HCT116 (cell line): ENCODE results near the gene AK3. TPM values are rescaled to one million over a fixed set of nuclear protein-coding genes. Genes with fewer than 3 reads are reported as not detected.

Experiments
- ATAC-seq: fragments of 200-7000 bp; cut with Tn5 transposase; 2 replicates; pipeline ENCODE4 v1.9.1; 2020; ENCODE audit warnings: mild to moderate bottlenecking, moderate library complexity
- BruUV-seq: library from RNA; stranded (reverse); fragments of 400-500 nt; replicated peaks from 2 replicates; lab custom pipeline; 2021; lab: Mats Ljungman, UMichigan
- CTCF ChIA-PET: fragments of 300-600 bp; sonication (Branson Sonifier 250); formaldehyde crosslinking; loops from one replicate; lab custom pipeline; 2021; ENCODE audit warnings: antibody characterized with exemption; lab: Charles Lee
- POLR2A ChIA-PET: fragments of 300-600, 350-600 bp; sonication (Branson Sonifier 250); formaldehyde crosslinking; loops from one replicate; lab custom pipeline; 2021; ENCODE audit warnings: antibody characterized with exemption; lab: Charles Lee
- RAD21 ChIA-PET, 2 experiments: fragments of 300-600 bp; sonication (Branson Sonifier 250); formaldehyde crosslinking; loops; one replicate each; lab custom pipeline; 2023; ENCODE audit warnings: low total read pairs in 2 of 2; ENCODE audit not compliant: uncharacterized antibody in 2 of 2, unreplicated experiment in 2 of 2, low non-redundant PET in 1 of 2; lab: Charles Lee
- DNase-seq: peaks from one replicate; pipeline ENCODE4 v3.0.0-alpha.2; 2010; ENCODE audit warnings: low read depth, low spot score
- H2AFZ ChIP-seq: fragments of 200-600 bp; shearing (Covaris generic), sonication (generic); 2 replicates; pipeline ENCODE4 v1.6.1; 2017; ENCODE audit warnings: low read depth, mixed run types, mixed read lengths, antibody characterized with exemption, low read length; ENCODE audit not compliant: poor library complexity, severe bottlenecking
- H3K27ac ChIP-seq: 2 replicates; pipeline ENCODE4 v1.5.1; 2012; ENCODE audit warnings: low read depth, low read length
- H3K27me3 ChIP-seq: fragments of 200-600 bp; sonication (generic); 2 replicates; pipeline ENCODE4 v1.6.1; 2016; ENCODE audit warnings: mixed run types, low read length, mixed read lengths; ENCODE audit not compliant: insufficient read depth
- H3K36me3 ChIP-seq, 2 experiments: fragments of 200-500 bp in 1 of 2; fragments of 200-600 bp in 1 of 2; sonication (Bioruptor generic) in 1 of 2; sonication (generic) in 1 of 2; 2 replicates each; pipeline versions ENCODE4 v1.5.1 to v1.6.1; 2014 to 2016; ENCODE audit warnings: low read length in 2 of 2, inconsistent platforms in 1 of 2, mixed read lengths in 1 of 2, mixed run types in 1 of 2; ENCODE audit not compliant: insufficient read depth in 2 of 2, control insufficient read depth in 1 of 2
- H3K4me1 ChIP-seq, 2 experiments: fragments of 200-600 bp in 1 of 2; sonication (generic) in 1 of 2; 2 replicates each; pipeline versions ENCODE4 v1.5.1 to v1.6.1; 2012 to 2017; ENCODE audit warnings: low read length in 2 of 2, inconsistent platforms in 1 of 2, mild to moderate bottlenecking in 1 of 2, mixed read lengths in 1 of 2, mixed run types in 1 of 2, moderate library complexity in 1 of 2; ENCODE audit not compliant: insufficient read depth in 2 of 2, control insufficient read depth in 1 of 2
- H3K4me2 ChIP-seq: fragments of 200-600 bp; sonication (generic); 2 replicates; pipeline ENCODE4 v1.6.1; 2017; ENCODE audit warnings: mixed run types, low read length, mixed read lengths
- H3K4me3 ChIP-seq, 2 experiments: fragments of 200-600 bp in 1 of 2; sonication (generic) in 1 of 2; replicated peaks in 1 of 2; 2 replicates each; pipeline ENCODE4 v1.5.1; 2011 to 2016; ENCODE audit warnings: low read length in 2 of 2, control low read depth in 1 of 2, low read depth in 1 of 2, mild to moderate bottlenecking in 1 of 2, mixed read lengths in 1 of 2, mixed run types in 1 of 2
- H3K79me2 ChIP-seq: fragments of 200-600 bp; sonication (generic); 2 replicates; pipeline ENCODE4 v1.6.1; 2017; ENCODE audit warnings: mild to moderate bottlenecking, mixed run types, low read length, moderate library complexity, mixed read lengths; ENCODE audit not compliant: insufficient read depth
- H3K9ac ChIP-seq: fragments of 200-600 bp; sonication (generic); 2 replicates; pipeline ENCODE4 v1.6.1; 2016; ENCODE audit warnings: low read length, mixed read lengths
- H3K9me2 ChIP-seq: fragments of 200-600 bp; sonication (generic), shearing (Covaris generic); 2 replicates; pipeline ENCODE4 v1.6.1; 2017; ENCODE audit warnings: mixed run types, mild to moderate bottlenecking, moderate library complexity; ENCODE audit not compliant: insufficient read depth
- H3K9me3 ChIP-seq, 2 experiments: fragments of 200-500 bp in 1 of 2; fragments of 200-600 bp in 1 of 2; sonication (Bioruptor generic) in 1 of 2; sonication (generic) in 1 of 2; 2 replicates each; pipeline ENCODE4 v1.6.1; 2014 to 2017; ENCODE audit warnings: low read length in 2 of 2, mixed read lengths in 2 of 2, inconsistent platforms in 1 of 2, low read depth in 1 of 2, mild to moderate bottlenecking in 1 of 2, mixed run types in 1 of 2, moderate library complexity in 1 of 2; ENCODE audit not compliant: control insufficient read depth in 1 of 2, insufficient read depth in 1 of 2
- H4K20me1 ChIP-seq: fragments of 200-600 bp; sonication (generic), shearing (Covaris generic); 2 replicates; pipeline ENCODE4 v1.6.1; 2017; ENCODE audit warnings: mixed run types, mild to moderate bottlenecking, moderate library complexity; ENCODE audit not compliant: insufficient read depth
- ATF3 ChIP-seq: IDR thresholded peaks from 2 replicates; pipeline ENCODE4 v1.6.1; 2012
- CEBPB ChIP-seq: IDR thresholded peaks from 2 replicates; pipeline ENCODE4 v1.6.1; 2012; ENCODE audit warnings: low read depth
- ELF1 ChIP-seq: IDR thresholded peaks from 2 replicates; pipeline ENCODE4 v1.6.1; 2012; ENCODE audit warnings: low read depth, borderline replicate concordance
- EZH2 ChIP-seq: fragments of 200-600 bp; sonication (generic); IDR thresholded peaks from 2 replicates; pipeline ENCODE4 v1.6.1; 2017; ENCODE audit warnings: antibody characterized with exemption, mixed run types
- POLR2A ChIP-seq: IDR thresholded peaks from 2 replicates; pipeline ENCODE4 v1.7.0; 2011; ENCODE audit warnings: borderline replicate concordance; ENCODE audit not compliant: insufficient read depth, insufficient read length; ENCODE audit errors: extremely low read depth
- POLR2AphosphoS5 ChIP-seq: IDR thresholded peaks from 2 replicates; pipeline ENCODE4 v1.6.1; 2011; ENCODE audit warnings: mild to moderate bottlenecking, low read depth, low read length, moderate library complexity
- RAD21 ChIP-seq: IDR thresholded peaks from 2 replicates; pipeline ENCODE4 v1.6.1; 2012; ENCODE audit warnings: low read depth, mild to moderate bottlenecking
- SP1 ChIP-seq: IDR thresholded peaks from 2 replicates; pipeline ENCODE4 v1.6.1; 2012; ENCODE audit warnings: low read depth
- intact Hi-C: fragments of 100-400 bp; cut with micrococcal nuclease; formaldehyde crosslinking; loops from 2 replicates; pipeline ENCODE4 v1.10.0; 2022
- total RNA-seq: library from RNA; stranded (reverse); gene quantifications from one replicate; pipeline ENCODE4 v1.2.1, GENCODE V29; 2021; ENCODE audit not compliant: unreplicated experiment

Gene AK3
- total RNA-seq, 1 experiment from 2014 or later: 43.0 TPM

GRCh38 chr9:4679268-4680172 is 61.5 kb downstream of the AK3 start, which contains the start of gene CDC37L1 (continued):
- TF ChIP-seq CEBPB (no peak; the same call in 1 of the 2 replicates), SP1 (peak; percentile 77), ELF1 (peak; percentile 49; the same call in 1 of the 2 replicates), POLR2AphosphoS5 (peak; percentile 98), EZH2 (no peak), ATF3 (no peak)

DNA sequence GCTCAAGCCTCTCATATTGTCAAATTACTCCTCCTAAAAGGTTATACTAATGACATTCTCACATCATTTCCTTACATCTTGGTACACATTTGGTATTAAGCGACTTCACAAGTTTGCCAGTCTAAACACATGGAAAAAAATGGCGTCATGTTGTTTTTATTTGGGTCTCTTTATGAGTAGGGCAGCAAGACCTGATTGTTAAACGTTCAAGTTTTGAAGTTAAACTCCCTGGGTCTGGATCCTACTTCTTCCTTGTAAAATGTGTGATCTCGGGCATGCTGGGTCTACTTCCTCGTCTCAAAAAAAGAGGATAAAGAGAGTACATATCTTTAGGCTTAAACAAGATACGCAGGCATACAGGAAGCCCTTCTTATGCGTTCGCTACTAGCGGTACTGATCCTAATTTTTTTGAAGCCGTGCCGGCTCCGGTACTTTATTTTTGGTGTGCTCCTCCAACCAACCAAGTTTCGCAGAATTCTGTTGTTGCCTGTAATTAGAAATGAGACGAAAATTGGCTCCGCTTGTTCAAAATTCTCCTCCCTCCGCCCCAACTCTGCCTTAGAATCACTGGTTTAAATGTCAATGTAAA is 62.2 kb downstream of the AK3 start:
- peak overlapping the region; percentile 71 for H3K9ac ChIP-seq
- peak overlapping the region; percentile 88 for H3K27ac ChIP-seq
- POLR2A ChIA-PET: interaction anchor here (0.7 to 1.0 kb wide), 5 partner anchors 8 to 64 kb away, joined by 3 to 8 read pairs (median 3); partner anchors contain the start of genes AK3 and SPATA6L
- H3K4me2 ChIP-seq: peak overlapping the region; percentile 91
- intact Hi-C loops: no loop called here
- RAD21 ChIA-PET: no interaction called here
- H3K4me3 ChIP-seq: peak overlapping the region; percentile 87 to 88
- H3K27me3 ChIP-seq: no peaks in the 10 kb centered on the region
- peaks cover 38% of the 10 kb centered on the region for H3K79me2 ChIP-seq
- no peaks in the 10 kb centered on the region for H4K20me1 ChIP-seq
- H3K4me1 ChIP-seq: peaks cover 15 to 23% of the 10 kb centered on the region in 2 experiments
- DNase-seq: no peak
- ATAC-seq: peak; percentile 23; the same call in 1 of the 2 replicates
- TSS peak; percentile 91 for BruUV-seq
- H3K9me3 ChIP-seq: no peaks in the 10 kb centered on the region
- H3K36me3 ChIP-seq: no peaks in the 10 kb centered on the region
- CTCF ChIA-PET: interaction anchor here (1.0 to 1.1 kb wide), 2 partner anchors 13 to 75 kb away, joined by 3 to 4 read pairs; no protein-coding TSS in a partner anchor
- peak overlapping the region; percentile 83 for H2AFZ ChIP-seq
- H3K9me2 ChIP-seq: no peaks in the 10 kb centered on the region
- TF ChIP-seq POLR2A: no peak
- 0 out of 2 replicates have a peak, but pooled peaks have one; percentile 20 for TF ChIP-seq RAD21
- TF ChIP-seq ELF1: no peak
- TF ChIP-seq, all 23 proteins: peak for 1
